Esophagus squamous epithelium (tissue), 5 donors: ENCODE data around the gene AGMO. TPM values are rescaled to one million over a fixed set of nuclear protein-coding genes. Genes with fewer than 3 reads are reported as not detected.

ENCODE experiments used
- DNase-seq: peaks from one replicate; lab custom pipeline; 2025; lab: John Stamatoyannopoulos, UW
- H3K27ac ChIP-seq, 4 donors: fragments of 200-600 bp; sonication (generic); one replicate each; pipeline ENCODE4 v1.5.1; 2016 to 2019; ENCODE audit warnings: mild to moderate bottlenecking in 1 of 4
- H3K27me3 ChIP-seq, 4 donors: fragments of 200-600 bp; sonication (generic); 1 replicate in 3 of 4; 2 replicates in 1 of 4; pipeline versions ENCODE4 v1.5.1 to v1.6.0; 2017 to 2021; ENCODE audit warnings: antibody characterized with exemption in 1 of 4
- H3K36me3 ChIP-seq, 3 donors: fragments of 200-600 bp; sonication (generic); one replicate each; pipeline ENCODE4 v1.5.1; 2016 to 2019
- H3K4me1 ChIP-seq, 3 donors: fragments of 200-600 bp; sonication (generic); one replicate each; pipeline ENCODE4 v1.5.1; 2017 to 2019
- H3K4me3 ChIP-seq, 4 donors: fragments of 200-600 bp; sonication (generic); 1 replicate in 3 of 4; 2 replicates in 1 of 4; pipeline ENCODE4 v1.5.1; 2016 to 2019; ENCODE audit warnings: mild to moderate bottlenecking in 2 of 4, moderate library complexity in 1 of 4
- H3K9me3 ChIP-seq, 3 donors: fragments of 200-600 bp; sonication (generic); one replicate each; pipeline ENCODE4 v1.5.1; 2016 to 2019
- CTCF ChIP-seq, 6 experiments: fragments of 450-650 bp in 4 of 6; fragments of 200-600 bp in 2 of 6; sonication (generic) in 2 of 6; IDR thresholded peaks; one replicate each; pipeline ENCODE4 v1.5.1; 2016 to 2019; ENCODE audit warnings: antibody characterized with exemption in 6 of 6, mild to moderate bottlenecking in 4 of 6, moderate library complexity in 4 of 6
- POLR2A ChIP-seq, 4 donors: fragments of 450-650 bp; IDR thresholded peaks; one replicate each; pipeline ENCODE4 v1.6.1; 2017; ENCODE audit warnings: antibody characterized with exemption in 4 of 4, mild to moderate bottlenecking in 4 of 4, moderate library complexity in 3 of 4
- WGBS, 2 donors: methylation state at CpG; one replicate each; pipeline ENCODE4 v1.1.5; 2018; 5-methylcytosine and 5-hydroxymethylcytosine counted together
- intact Hi-C: fragments of 100-400 bp; cut with DNase I; formaldehyde crosslinking; loops from one replicate; pipeline ENCODE4 v1.15.0; 2022
- total RNA-seq, 4 donors: library from RNA; depleted of rRNA; stranded (reverse); fragments of >200 nt; gene quantifications; one replicate each; pipeline ENCODE4 v1.1.0, GENCODE V29; 2016
- donor health status: DM: yes; HTN: yes; CAD: no.

AGMO gene
- total RNA-seq, 4 donors from 2014 or later: 0.38 to 0.53 TPM; not detected in 2

DNA sequence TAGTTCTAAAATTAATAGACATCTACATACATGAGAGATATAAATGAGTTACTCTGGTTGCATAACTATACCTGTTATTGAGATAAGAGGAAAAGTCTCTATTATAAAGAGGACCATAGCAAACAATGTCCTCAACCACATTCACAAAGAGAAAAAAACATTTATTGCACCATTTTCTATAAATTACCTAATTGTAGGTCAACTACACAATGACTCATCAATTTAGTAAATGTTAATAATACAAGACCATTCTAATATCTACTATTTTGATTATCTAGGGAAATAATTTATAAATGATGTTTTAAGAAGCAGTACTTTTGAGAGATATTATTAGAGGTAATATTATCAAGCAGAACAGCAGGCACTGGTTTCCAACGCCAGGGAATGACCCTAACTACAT lies 246.1 kb downstream of the AGMO start:
- WGBS, 2 donors: 61 to 67% methylated on average over 1 of the region's 1 CpG
- Histone ChIP-seq H3K27ac (no peak overlapping the region), H3K9me3 (no peaks in the 10 kb centered on the region), H3K27me3 (no peaks in the 10 kb centered on the region), H3K4me1 (no peaks in the 10 kb centered on the region), H3K36me3 (no peaks in the 10 kb centered on the region), H3K4me3 (no peak overlapping the region)
- TF ChIP-seq POLR2A (IDR thresholded peaks at IDR 0.05): no peak
- no peak for TF ChIP-seq CTCF (IDR thresholded peaks at IDR 0.05)
- intact Hi-C loops: no loop called here
- no peak for DNase-seq

GRCh38 chr7:15314922-15315321 lies 246.9 kb downstream of the AGMO start:
- H3K27ac ChIP-seq: no peak overlapping the region
- no peak for DNase-seq
- H3K4me3 ChIP-seq: no peak overlapping the region
- H3K9me3 ChIP-seq: no peaks in the 10 kb centered on the region
- no peaks in the 10 kb centered on the region for H3K4me1 ChIP-seq
- TF ChIP-seq POLR2A (IDR thresholded peaks at IDR 0.05) (no peak), CTCF (IDR thresholded peaks at IDR 0.05) (no peak)
- H3K36me3 ChIP-seq: no peaks in the 10 kb centered on the region
- 94 to 96% methylated on average over 5 of the region's 5 CpGs for WGBS, 2 donors
- no peaks in the 10 kb centered on the region for H3K27me3 ChIP-seq
- intact Hi-C loops: no loop called here

GRCh38 chr7:15313361-15313760 lies 248.5 kb downstream of the AGMO start:
- DNase-seq: no peak
- Histone ChIP-seq H3K4me1 (no peaks in the 10 kb centered on the region), H3K36me3 (no peaks in the 10 kb centered on the region), H3K27ac (no peak overlapping the region), H3K9me3 (no peaks in the 10 kb centered on the region), H3K27me3 (no peaks in the 10 kb centered on the region), H3K4me3 (no peak overlapping the region)
- intact Hi-C loops: no loop called here
- WGBS, 2 donors: 54 to 57% methylated on average over 1 of the region's 1 CpG
- TF ChIP-seq POLR2A (IDR thresholded peaks at IDR 0.05) (no peak), CTCF (IDR thresholded peaks at IDR 0.05) (no peak)

- H3K27ac ChIP-seq: no peak overlapping the region
- H3K36me3 ChIP-seq: no peaks in the 10 kb centered on the region
- H3K27me3 ChIP-seq: no peaks in the 10 kb centered on the region
- TF ChIP-seq POLR2A (IDR thresholded peaks at IDR 0.05): no peak
- TF ChIP-seq CTCF (IDR thresholded peaks at IDR 0.05): no peak
- H3K4me1 ChIP-seq: no peaks in the 10 kb centered on the region
- DNase-seq: no peak
- 52 to 64% methylated on average over 1 of the region's 1 CpG for WGBS, 2 donors
- intact Hi-C loops: loop anchor here (10.0 kb wide), 1 partner anchor 765 kb away; no protein-coding TSS in a partner anchor
- no peak overlapping the region for H3K4me3 ChIP-seq
- no peaks in the 10 kb centered on the region for H3K9me3 ChIP-seq
These were observed 251.9 kb downstream of the AGMO start for GRCh38 chr7:15309872-15310271.

DNA sequence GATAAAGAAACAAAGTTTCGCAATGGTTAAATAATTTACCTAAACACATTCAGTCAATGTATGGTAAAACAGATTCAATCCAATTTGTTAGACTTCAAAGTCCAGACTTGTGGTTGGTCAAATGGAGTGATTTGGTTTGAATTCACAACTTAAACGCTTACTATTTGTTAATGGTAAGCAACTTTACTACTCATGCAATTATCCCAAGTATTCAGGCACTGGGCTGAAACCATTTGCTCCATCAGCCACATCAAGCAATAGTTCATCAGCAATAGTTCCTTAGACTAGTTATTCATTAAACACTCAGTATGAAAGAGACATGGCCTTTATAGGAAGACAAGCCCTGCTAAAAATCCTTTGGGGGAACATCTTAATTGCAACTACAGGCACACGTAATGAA lies 253.0 kb downstream of the AGMO start:
- WGBS, 2 donors: 88 to 91% methylated on average over 3 of the region's 3 CpGs

More for the DNA sequence above, 253.0 kb downstream of the AGMO start:
- Histone ChIP-seq H3K27ac (no peak overlapping the region), H3K9me3 (no peaks in the 10 kb centered on the region), H3K36me3 (no peaks in the 10 kb centered on the region), H3K27me3 (no peaks in the 10 kb centered on the region), H3K4me1 (no peaks in the 10 kb centered on the region), H3K4me3 (no peak overlapping the region)
- no peak for TF ChIP-seq CTCF (IDR thresholded peaks at IDR 0.05)
- TF ChIP-seq POLR2A (IDR thresholded peaks at IDR 0.05): no peak
- DNase-seq: no peak
- intact Hi-C loops: loop anchor here (10.0 kb wide), 1 partner anchor 766 kb away; no protein-coding TSS in a partner anchor
